SU-DHL-6 (cell line): Measurements from ENCODE around the gene CD180.

ENCODE experiments used
- EZH2phosphoT487 ChIP-seq: fragments of 200-600 bp; sonication (generic), shearing (Covaris generic); conservative IDR thresholded peaks from 2 replicates; pipeline ENCODE4 v1.6.1; 2018; ENCODE audit warnings: mild to moderate bottlenecking, antibody characterized with exemption, low read length, moderate library complexity, mixed read lengths
- TF ChIP-seq, protein P1 (sequence below): fragments of 200-600 bp; sonication (generic); IDR thresholded peaks from one replicate; pipeline ENCODE4 v1.5.1; 2017; ENCODE audit warnings: antibody characterized with exemption, mild to moderate bottlenecking, low read length, moderate library complexity; ENCODE audit not compliant: insufficient read depth, poor library complexity, severe bottlenecking

DNA sequence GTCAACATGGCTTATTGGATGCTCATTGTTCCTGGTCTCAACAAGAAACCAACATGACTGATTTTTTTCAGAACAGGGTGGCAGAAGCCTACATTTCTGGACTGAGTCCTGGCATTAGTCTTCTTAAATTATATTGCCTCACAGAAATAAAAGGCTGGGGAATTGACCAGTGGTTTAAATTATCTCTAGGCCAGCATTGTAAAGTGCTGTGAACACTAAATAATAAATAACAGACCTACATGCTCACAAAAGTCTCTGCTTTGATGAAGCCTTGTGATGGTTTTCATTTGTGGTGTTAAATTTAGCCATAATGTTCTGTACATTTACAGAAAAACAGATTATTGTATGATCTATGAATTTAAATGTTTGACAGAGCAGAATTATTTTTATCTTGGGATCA is 44.7 kb upstream of the CD180 start:
- TF ChIP-seq, protein P1, sequence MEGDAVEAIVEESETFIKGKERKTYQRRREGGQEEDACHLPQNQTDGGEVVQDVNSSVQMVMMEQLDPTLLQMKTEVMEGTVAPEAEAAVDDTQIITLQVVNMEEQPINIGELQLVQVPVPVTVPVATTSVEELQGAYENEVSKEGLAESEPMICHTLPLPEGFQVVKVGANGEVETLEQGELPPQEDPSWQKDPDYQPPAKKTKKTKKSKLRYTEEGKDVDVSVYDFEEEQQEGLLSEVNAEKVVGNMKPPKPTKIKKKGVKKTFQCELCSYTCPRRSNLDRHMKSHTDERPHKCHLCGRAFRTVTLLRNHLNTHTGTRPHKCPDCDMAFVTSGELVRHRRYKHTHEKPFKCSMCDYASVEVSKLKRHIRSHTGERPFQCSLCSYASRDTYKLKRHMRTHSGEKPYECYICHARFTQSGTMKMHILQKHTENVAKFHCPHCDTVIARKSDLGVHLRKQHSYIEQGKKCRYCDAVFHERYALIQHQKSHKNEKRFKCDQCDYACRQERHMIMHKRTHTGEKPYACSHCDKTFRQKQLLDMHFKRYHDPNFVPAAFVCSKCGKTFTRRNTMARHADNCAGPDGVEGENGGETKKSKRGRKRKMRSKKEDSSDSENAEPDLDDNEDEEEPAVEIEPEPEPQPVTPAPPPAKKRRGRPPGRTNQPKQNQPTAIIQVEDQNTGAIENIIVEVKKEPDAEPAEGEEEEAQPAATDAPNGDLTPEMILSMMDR = no peak
- TF ChIP-seq EZH2phosphoT487 = no peak
